Fibroblast of skin of scalp (primary cell): Measurements from ENCODE around the gene LDLRAD2.

Experiments
- DNase-seq: peaks from one replicate; pipeline ENCODE4 v3.0.0-alpha.2; 2013

LDLRAD2 gene

DNA sequence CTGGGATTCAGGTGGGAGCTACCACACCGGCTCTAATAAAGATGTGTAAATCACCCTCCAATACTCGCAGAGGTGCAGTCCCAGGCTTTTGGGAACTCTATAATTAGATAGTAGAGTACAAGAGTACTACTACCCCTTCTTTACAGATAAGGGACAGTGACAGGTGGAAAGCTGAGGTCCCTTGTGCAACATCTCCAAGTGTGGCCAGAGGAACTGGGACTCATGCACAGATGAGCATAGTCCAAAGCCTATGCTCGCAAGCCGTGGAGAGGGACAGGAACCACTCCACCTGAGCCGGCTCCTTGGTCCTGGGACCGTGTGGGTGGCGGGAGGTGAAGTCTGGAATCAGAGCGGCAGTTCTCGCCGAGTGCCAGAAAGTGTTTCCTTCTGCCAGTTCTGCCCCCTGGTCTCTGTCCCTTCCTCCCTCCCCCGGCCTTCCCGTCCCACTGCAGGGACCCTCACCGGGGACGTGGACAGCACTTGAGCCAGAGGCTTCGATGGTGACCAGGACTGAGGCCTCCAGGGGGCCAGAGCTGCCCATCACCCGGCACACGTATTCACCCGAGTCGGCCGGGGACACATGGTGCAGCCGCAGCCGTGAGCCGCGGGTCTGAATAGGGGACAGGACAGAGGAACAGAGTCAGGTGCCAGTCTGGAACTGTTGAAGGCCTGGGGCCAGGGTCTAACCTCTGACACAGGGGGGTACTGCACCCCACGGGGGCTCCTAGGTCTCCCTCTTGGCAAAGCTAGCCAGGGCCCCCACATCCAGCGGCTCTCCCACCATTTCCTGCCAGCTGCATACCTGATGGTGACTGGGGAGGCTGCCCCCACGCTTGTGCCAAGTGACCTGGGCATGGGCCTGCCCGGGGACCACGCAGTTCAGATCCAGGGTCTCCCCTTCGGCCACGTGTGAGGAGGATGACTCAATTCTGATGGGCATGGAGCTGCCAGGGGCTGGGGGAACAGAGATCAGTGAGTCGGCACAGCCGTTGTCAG lies 33.9 kb downstream of the LDLRAD2 start:
- DNase-seq, result no peak

DNA sequence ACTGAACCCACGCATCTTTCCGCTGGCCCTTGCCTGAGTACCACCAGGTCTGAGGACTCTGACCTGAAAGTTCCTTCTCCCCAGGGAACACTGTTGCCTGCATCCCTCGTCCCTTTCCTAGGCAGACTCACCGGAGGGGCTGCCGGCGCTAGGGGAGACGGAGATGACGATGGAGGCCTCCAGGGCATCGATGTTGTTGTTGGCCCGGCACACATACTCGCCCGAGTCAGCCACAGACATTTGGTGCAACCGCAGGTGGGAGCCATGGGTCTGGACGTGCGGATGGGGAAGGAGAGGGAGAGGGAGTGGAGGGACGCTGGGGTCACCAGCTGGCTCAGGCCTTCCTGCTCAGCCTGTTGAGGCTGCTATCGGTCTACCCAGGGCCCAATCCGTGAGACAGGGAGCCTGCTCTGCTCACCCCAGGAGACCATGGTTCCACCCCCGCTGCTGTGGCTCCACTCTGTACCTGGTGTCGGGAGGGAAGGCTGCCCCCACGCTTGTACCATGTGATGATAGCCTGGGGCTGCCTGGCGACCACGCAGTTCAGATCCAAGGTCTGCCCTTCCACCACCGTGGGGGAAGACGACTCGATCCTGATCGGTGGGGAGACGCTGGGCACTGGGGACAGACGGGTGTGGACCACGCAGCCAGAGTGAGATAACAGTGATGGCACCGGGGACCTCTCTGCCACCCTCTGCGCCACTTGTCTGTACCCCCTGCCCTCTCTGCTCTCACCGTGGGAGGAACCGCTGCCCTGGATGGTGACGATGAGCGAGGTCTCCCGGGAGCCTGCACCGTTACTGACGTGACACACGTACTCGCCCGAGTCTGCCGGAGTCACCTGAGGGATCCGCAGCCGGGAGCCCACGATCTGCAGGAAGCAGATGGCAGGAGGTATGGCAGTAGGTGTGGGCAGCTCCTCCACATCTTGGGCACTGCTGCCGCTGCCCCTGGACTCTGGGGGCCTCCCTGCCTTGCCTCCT lies 35.4 kb downstream of the LDLRAD2 start:
- no peak for DNase-seq

DNA sequence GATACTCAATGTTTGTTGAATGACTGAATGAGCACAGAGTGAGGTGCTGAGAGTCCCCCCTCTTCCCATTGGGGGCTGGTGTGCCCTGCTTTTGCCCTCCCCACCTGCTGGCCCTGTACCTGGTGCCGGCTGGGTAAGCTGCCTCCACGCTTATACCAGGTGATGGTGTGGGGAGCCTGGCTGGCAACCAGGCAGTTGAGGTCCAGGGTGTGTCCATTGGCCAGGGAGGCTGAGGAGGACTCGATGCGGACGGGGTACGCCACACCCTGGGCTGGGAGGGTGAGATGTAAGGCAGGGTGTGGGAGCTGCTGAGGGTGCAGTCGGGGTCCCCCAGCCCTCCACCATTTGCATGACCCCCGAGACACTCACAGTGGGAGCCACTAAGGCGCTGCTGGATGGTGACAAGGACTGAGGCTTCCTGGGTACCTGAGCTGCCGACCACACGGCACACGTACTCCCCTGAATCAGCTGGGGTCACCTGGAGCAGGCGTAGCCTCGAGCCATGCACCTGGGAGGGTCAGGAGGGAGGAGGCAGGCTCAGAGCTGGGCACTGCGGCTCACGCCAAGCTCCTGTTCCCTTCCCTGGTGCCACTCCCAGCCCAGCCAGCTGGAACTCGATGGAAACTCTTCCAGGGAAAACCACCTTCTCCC lies 36.6 kb downstream of the LDLRAD2 start:
- no peak for DNase-seq

DNA sequence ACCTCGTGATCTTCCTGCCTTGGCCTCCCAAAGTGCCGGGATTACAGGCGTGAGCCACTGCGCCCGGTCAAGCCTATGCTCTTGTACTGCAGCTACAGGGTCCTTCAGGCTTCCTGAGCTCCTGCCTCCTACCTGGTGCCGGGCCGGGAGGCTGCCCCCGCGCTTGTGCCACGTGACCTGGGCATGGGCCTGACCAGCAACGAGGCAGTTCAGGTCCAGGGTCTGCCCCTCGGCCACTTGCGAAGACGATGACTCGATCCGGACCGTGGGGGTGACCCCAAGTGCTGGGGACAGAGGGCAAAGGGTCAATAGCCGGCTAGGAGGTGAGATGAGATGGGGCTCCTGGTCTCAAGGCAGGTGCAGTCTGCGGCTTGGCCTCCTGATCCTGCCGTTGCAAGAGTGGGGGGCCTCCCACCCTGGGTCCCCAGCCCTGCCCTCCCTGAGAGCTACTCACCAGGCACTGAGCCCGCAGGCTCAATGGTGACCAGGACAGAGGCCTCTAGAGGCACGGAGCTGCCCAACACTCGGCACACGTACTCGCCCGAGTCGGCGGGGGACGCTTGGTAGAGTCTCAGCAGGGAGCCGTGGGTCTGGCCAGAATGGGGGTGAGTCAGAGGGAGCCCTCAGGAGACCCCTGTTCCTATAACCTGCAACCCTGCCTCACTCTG lies 38.0 kb downstream of the LDLRAD2 start:
- no peak for DNase-seq

DNA sequence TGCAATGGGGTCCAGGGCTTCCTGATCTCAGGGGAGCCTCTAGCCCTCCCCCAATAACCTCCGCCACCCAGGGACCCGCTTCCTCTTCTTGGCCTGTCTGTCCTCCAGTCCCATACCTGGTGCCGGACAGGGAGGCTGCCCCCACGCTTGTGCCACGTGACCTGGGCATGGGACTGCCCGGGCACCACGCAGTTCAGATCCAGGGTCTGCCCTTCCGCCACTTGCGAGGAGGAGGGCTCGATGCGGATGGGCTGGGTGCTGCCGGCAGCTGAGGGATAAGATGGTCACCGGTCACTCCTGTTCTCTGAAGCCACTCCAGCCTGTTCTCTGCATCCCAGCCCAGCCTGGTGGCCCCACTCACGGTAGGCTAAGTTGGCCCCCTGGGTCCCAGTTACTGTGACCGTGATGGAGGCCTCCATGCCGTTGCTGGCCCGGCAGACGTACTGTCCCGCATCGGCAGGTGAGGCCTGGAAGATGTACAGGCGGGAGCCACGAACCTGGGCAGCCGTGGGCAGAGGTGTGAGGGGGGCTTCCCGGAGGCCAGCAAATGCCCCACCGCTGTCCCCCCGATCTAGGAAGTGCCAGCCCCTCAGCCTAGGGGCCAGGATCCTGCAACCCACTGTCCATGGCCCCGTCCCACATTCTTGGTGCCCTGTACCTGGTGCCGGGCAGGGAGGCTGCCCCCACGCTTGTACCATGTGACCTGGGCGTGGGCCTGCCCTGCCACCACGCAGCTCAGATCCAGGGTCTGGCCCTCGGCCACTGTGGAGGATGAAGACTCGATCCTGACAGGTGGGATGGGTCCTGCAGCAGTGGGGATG lies 39.6 kb downstream of the LDLRAD2 start:
- DNase-seq, result no peak

DNA sequence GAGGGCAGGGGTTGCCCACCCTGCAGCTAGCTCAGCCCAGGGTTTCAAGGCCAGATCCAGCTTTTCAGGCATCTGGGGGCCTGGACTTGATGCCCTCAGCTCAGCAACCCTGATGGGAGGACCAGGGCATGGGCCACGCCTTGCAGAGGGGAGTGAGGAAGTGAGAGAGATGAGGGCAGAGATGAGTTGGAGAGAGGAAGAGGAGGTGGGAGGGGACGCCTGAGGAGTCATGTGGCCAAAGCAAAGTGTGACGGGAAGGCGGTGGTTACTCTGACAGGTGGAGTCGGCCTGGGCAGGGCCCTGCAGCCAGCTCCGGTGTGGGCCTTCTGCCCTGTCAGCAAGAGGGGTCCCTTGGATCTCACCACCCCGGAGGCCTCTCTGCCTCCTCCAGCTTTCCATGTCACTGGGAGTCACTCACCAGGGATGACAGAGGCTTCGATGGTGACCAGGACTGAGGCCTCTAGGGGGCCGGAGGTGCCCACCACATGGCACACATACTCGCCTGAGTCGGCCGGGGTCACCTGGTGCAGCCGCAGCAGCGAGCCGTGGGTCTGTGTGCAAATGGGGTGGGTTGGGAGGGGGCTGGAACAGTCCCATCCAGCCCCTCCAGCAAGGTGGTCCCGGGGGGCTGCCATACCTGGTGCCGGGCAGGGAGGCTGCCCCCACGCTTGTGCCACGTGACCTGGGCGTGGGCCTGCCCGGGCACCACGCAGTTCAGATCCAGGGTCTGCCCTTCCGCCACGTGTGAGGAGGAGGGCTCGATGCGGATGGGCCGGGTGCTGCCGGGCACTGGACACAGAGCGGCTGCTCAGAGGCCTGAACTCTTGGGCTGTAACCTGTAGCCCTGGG lies 40.4 kb downstream of the LDLRAD2 start:
- DNase-seq, result no peak

DNA sequence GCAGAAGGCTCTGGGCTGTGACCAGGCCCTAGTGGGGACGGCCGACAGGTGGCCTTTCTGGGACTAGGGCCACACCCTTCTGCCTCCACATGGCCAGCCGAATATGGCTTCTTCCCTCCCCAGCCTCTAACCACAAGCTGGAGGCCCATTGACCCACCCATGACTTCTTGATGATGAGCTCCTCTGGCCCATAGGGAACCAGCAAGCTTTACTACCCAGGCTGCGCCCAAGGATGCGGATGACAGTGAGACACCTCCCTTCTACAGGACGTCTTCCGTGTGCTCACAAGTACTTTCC lies 41.0 kb downstream of the LDLRAD2 start:
- DNase-seq, result no peak

DNA sequence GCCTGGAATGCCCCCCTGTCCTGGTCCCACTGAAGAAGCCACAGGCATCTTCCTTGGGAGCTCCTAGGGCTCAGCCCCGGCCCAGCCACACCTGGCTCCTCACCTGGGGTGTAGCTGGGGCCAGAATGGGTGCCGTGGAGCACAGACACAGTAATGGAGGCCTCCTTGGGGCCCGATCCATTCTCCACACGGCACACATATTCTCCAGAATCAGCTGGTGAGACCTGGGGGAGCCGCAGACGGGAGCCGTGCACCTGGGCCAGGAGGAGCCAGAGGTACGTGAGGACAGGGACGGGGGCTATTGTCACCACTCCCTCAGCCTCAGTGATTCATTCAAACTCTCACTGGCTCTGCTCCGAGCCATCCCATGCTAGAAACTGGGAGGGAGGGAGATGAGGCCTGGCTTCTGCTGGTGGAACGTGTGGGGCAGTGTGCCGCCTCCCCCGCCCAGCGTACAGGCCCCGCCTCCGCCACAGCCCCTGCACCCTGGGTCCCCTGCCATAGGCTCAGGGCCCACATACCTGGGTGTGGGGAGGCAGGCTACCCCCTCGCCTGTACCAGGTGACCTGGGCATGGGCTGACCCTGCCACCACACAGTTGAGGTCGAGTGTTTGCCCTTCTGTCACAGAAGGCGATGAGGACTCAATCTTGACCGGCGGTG lies 42.2 kb downstream of the LDLRAD2 start:
- no peak for DNase-seq

- DNase-seq, result no peak
Observed at GRCh38 chr1:21854751-21855131, 42.7 kb downstream of the LDLRAD2 start.

DNA sequence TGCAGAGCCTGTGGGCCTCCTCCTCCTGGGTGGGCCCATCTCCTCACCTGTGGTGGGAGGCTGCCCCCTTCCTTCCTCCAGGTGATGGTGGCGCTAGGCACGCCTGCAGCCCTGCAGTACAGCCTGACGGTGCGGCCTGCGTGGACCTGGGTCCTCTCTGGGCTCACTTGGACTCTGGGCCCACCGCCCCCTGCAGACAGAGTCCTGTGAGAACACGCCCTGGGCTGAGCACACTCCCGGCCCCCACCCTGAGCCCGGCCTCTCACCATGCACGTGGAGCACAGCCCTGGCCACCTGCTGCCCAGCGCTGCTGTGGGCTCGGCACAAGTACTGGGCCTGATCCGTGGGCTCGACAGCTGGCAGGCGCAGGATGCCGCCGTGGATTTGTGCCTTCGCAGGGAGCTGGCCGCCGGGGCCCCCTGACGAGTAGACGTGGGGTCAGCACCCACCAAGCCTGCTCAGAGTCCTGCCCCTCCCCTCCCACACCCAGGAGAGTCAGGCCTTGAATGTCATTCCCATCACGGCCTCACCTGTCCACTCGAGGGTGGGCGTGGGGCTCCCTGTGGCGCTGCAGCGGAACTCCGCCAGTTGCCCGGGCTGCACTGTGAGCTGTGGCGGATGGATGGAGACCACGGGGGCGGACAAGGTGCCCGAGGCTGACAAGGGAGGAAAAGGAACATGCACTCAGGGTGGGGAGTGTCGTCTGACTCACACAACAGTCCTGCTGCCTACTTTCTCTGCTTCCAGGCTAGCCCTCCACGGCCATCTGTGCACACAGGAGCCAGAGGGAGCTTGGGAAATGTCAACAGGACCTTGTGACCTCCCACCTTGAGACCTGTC lies 43.4 kb downstream of the LDLRAD2 start:
- DNase-seq, result no peak

DNA sequence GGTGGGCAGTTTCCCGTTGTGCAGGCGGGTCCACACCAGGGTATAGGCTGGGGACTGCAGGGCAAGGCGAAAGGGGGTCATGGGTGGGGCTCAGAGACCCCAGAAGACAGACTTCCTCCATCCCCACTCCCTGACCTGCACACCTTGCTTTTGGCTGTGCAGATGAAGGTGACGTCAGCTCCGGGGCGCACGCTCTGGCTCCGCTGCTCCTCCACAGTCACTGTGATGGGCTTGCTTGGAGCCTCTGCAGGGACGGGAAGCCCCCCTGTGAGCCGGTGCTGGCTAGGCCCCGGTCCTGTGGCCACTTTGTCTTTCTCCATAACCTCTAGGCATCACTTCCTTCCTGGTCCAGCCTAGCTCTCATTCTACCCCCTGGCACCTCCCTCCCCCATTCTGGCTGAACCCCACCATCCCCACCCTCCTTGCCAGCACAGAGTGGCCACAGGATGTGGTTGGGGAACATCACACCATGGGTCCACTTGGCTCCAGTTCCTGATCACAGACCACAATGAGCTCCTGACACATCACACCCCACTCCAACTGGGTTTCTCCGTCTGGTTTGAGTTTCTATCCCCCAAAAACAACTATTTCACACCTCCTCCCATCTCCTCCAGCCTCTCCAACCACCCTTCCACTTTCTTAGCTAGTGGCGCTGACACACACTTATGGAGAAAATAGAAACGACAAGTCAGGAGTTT lies 45.2 kb downstream of the LDLRAD2 start:
- DNase-seq, result peak; percentile 84

DNA sequence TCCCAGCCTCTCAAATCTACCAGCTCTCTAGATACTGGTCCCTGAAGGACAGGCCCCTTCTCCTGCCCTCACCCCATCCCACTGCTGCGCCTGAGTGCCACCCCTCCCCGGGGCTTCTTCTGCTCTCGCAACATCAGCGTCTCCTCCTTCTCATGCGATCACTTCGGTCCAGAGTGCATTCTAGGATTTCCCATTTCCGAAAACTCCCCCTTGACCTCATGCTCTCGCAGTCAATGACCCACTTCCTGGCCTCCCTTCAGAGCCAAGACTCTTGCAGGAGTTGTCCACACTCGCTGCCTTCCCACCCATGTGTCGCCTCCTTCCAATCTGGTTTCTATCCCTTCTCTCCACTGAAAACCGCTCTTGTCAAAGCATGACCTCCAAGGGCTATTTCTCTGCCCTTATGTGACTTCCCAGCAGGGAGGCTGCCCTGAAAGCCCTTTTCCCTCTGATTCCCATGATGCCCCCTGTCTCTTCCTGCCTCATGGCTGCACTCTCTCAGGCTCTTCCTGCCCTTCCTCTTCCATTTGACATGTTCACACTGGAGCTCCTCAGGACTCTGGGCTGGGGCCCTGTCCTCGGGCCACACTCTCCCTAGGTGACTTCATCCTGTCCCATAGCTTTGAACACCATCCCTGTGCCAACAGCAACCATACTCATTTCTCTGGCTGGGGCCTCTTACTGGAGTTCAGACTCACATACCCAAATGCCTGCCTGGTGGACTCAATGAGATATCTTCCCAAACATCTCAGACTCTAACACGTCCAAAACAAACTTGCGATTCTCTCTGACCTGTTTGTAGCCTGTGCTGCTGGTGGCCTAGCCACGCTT lies 46.0 kb downstream of the LDLRAD2 start:
- DNase-seq, result peak; percentile 6

DNA sequence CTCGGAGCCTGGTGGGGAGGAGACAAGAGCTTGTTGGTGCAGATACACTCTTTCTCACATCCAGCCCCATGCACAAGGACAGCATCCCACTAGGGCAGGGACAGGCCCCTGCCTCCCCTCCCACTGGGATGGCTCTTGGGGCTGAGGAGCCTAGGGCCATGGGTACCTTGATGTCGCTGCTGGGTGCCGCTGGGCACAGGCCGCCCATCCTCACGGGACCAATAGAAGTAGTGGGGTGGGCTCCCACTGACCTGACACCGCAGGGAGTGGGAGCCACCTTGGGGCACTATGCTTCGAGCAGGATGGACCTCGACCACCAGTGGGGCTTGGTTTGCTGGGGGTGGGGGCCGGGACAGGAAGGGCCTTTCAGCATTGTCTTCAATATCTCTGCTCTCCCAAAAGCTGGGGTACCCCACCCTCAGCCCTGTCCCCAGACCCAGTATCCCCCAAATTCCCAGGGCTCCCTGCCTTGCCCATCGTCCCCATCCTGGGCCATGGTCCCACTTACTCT lies 47.7 kb downstream of the LDLRAD2 start:
- no peak for DNase-seq

- DNase-seq, result no peak
Observed at GRCh38 chr1:21860971-21861370, 48.9 kb downstream of the LDLRAD2 start.

DNA sequence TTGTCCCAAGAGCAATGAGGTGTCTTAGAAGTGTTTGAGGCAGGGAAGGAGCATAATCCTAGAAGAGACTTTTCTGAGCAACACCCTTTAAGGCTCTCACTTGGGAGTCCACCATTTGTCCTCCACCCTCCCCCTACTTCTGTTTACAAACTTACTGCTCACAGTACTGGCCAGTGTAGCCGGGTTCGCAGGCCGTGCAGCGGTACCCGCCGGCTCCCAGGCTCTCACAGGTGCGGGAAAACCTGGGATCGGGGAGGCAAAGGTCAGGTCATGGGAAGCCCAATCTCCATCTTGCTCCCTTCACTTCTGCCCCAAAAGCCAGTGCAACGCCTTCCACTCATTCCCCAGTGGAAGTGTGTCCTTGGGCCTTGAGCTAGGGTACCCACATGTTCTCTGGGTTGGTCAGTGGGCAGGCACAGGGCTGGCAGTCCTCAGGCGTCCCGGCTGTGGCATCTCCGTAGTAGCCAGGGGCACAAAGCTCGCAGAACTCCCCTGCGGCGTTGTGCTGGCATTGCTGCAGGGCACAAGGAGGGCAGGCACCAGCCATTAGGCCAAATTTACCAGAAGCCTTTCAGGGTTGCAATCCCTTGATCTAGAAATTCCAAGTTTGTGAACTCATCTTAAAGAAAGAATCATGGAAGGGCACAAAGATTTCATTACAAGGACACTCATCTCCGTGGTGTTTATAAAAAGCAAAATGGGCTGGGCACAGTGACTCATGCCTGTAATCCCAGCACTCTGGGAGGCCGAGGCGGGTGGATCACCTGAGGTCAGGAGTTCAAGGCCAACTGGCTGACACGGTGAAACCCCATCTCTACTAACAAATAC lies 49.8 kb downstream of the LDLRAD2 start:
- peak; percentile 40 for DNase-seq

- DNase-seq, result no peak
Observed at GRCh38 chr1:21863981-21864380, 51.9 kb downstream of the LDLRAD2 start.
